Breast epithelium (tissue), 4 donors: ENCODE data around the gene MITF. TPM values are rescaled to one million over a fixed set of nuclear protein-coding genes. Genes with fewer than 3 reads are reported as not detected.

Experiments used
- DNase-seq, 2 donors: peaks; one replicate each; pipeline ENCODE4 v3.0.0-alpha.2; 2019; ENCODE audit warnings: low spot score in 2 of 2
- H3K27ac ChIP-seq, 2 donors: fragments of 200-600 bp; sonication (generic) in 1 of 2; one replicate each; pipeline ENCODE4 v1.5.1; 2016 to 2019; ENCODE audit warnings: mild to moderate bottlenecking in 1 of 2
- H3K27me3 ChIP-seq, 2 donors: fragments of 200-600 bp; sonication (generic) in 1 of 2; one replicate each; pipeline versions ENCODE4 v1.5.1 to v1.6.0; 2017 to 2019; ENCODE audit warnings: control low read depth in 1 of 2, mild to moderate bottlenecking in 1 of 2
- H3K36me3 ChIP-seq: fragments of 200-600 bp; one replicate; pipeline ENCODE4 v1.5.1; 2019
- H3K4me1 ChIP-seq, 2 donors: fragments of 200-600 bp; sonication (generic); one replicate each; pipeline ENCODE4 v1.5.1; 2016 to 2019; ENCODE audit warnings: control low read depth in 1 of 2
- H3K4me3 ChIP-seq, 3 donors: fragments of 200-600 bp; sonication (generic); 1 replicate in 2 of 3; 2 replicates in 1 of 3; pipeline ENCODE4 v1.5.1; 2016 to 2019; ENCODE audit warnings: mild to moderate bottlenecking in 3 of 3, moderate library complexity in 2 of 3
- H3K9me3 ChIP-seq, 2 donors: fragments of 200-600 bp; sonication (generic) in 1 of 2; one replicate each; pipeline ENCODE4 v1.5.1; 2016 to 2019; ENCODE audit warnings: control low read depth in 1 of 2
- CTCF ChIP-seq, 3 donors: fragments of 450-650 bp; IDR thresholded peaks; one replicate each; pipeline ENCODE4 v1.5.1; 2016 to 2017; ENCODE audit warnings: antibody characterized with exemption in 3 of 3, mild to moderate bottlenecking in 3 of 3, moderate library complexity in 3 of 3
- POLR2A ChIP-seq: fragments of 450-650 bp; IDR thresholded peaks from one replicate; pipeline ENCODE4 v1.6.1; 2016; ENCODE audit warnings: antibody characterized with exemption, mild to moderate bottlenecking, moderate library complexity
- POLR2AphosphoS5 ChIP-seq, 3 donors: sonication (generic); formaldehyde crosslinking; IDR thresholded peaks; one replicate each; pipeline ENCODE4 v1.6.1; 2017; ENCODE audit warnings: antibody characterized with exemption in 3 of 3
- intact Hi-C: fragments of 100-400 bp; cut with DNase I; formaldehyde crosslinking; loops from one replicate; pipeline ENCODE4 v1.15.1; 2023; ENCODE audit warnings: low total_unique reads
- total RNA-seq, 3 donors: library from RNA; depleted of rRNA; stranded (reverse); fragments of >200 nt; gene quantifications; one replicate each; pipeline ENCODE4 v1.1.0, GENCODE V29; 2016

The MITF gene
- total RNA-seq, 3 donors from 2014 or later = 23.3 to 45.8 (median 25.6) TPM

GRCh38 chr3:69993757-69994156 is 254.5 kb downstream of the MITF start:
- no peak for DNase-seq
- TF ChIP-seq POLR2AphosphoS5 (IDR thresholded peaks at IDR 0.05) (no peak), POLR2A (no peak), CTCF (IDR thresholded peaks at IDR 0.05) (no peak)
- Histone ChIP-seq H3K4me1 (no peaks in the 10 kb centered on the region), H3K27ac (no peak overlapping the region), H3K9me3 (no peaks in the 10 kb centered on the region), H3K36me3 (no peaks in the 10 kb centered on the region), H3K4me3 (no peak overlapping the region), H3K27me3 (no peaks in the 10 kb centered on the region)
- intact Hi-C loops = no loop called here

- intact Hi-C loops = no loop called here
- H3K27me3 ChIP-seq = no peaks in the 10 kb centered on the region
- DNase-seq = no peak
- H3K4me3 ChIP-seq = no peak overlapping the region
- no peaks in the 10 kb centered on the region for H3K36me3 ChIP-seq
- H3K4me1 ChIP-seq = no peaks in the 10 kb centered on the region
- H3K9me3 ChIP-seq = no peaks in the 10 kb centered on the region
- TF ChIP-seq POLR2A (no peak), CTCF (IDR thresholded peaks at IDR 0.05) (no peak), POLR2AphosphoS5 (IDR thresholded peaks at IDR 0.05) (no peak)
- H3K27ac ChIP-seq = no peak overlapping the region
Measured at GRCh38 chr3:69994919-69995318, 255.7 kb downstream of the MITF start.

GRCh38 chr3:69997631-69998307 is 258.5 kb downstream of the MITF start:
- intact Hi-C loops = no loop called here
- DNase-seq = no peak
- no peaks in the 10 kb centered on the region for H3K9me3 ChIP-seq

GRCh38 chr3:69998759-69999139 is 259.5 kb downstream of the MITF start:
- Histone ChIP-seq H3K36me3 (no peaks in the 10 kb centered on the region), H3K4me1 (no peaks in the 10 kb centered on the region), H3K27ac (peak overlapping the region; percentile 19 to 48), H3K4me3 (peak overlapping the region; percentile 12 to 58 (median 30)), H3K9me3 (no peaks in the 10 kb centered on the region), H3K27me3 (no peaks in the 10 kb centered on the region)
- intact Hi-C loops = no loop called here
- no peak for DNase-seq
- no peak for TF ChIP-seq POLR2AphosphoS5 (IDR thresholded peaks at IDR 0.05)
- no peak for TF ChIP-seq CTCF (IDR thresholded peaks at IDR 0.05)
- TF ChIP-seq POLR2A = no peak

More at GRCh38 chr3:69997631-69998307, 258.5 kb downstream of the MITF start:
- H3K4me3 ChIP-seq = no peak overlapping the region
- H3K27me3 ChIP-seq = no peaks in the 10 kb centered on the region
- no peaks in the 10 kb centered on the region for H3K36me3 ChIP-seq
- no peak for TF ChIP-seq POLR2A
- TF ChIP-seq CTCF (IDR thresholded peaks at IDR 0.05) = no peak
- H3K4me1 ChIP-seq = no peaks in the 10 kb centered on the region
- no peak overlapping the region for H3K27ac ChIP-seq

- peak in 1 of 2 donors; percentile 50 for DNase-seq
- H3K9me3 ChIP-seq = no peaks in the 10 kb centered on the region
- intact Hi-C loops = no loop called here
- H3K27ac ChIP-seq = peak within 1 kb of the TSS; percentile 19 to 48
- H3K4me3 ChIP-seq = peak within 1 kb of the TSS; percentile 12 to 58 (median 30)
- no peaks in the 10 kb centered on the region for H3K36me3 ChIP-seq
- no peaks in the 10 kb centered on the region for H3K4me1 ChIP-seq
- no peak for TF ChIP-seq POLR2AphosphoS5 (IDR thresholded peaks at IDR 0.05)
- no peak for TF ChIP-seq POLR2A
- no peaks in the 10 kb centered on the region for H3K27me3 ChIP-seq
Measured at GRCh38 chr3:69999140-70000027, 260.1 kb downstream of the MITF start, which contains the start of gene SAMMSON. Gene SAMMSON, plus strand, starts transcription at chr3:69999733.
